H9 (cell line): ENCODE measurements around the gene MOV10. TPM values are rescaled to one million over a fixed set of nuclear protein-coding genes. Genes with fewer than 3 reads are reported as not detected.

ENCODE experiments used
- DNase-seq: peaks from one replicate; pipeline ENCODE4 v3.0.0-alpha.2; 2017
- H2AFZ ChIP-seq: one replicate; pipeline ENCODE4 v1.6.1; 2013; ENCODE audit warnings: mild to moderate bottlenecking, low read length, control low read depth, moderate library complexity
- H2AK5ac ChIP-seq: 2 replicates; pipeline ENCODE4 v1.6.1; 2013; ENCODE audit warnings: low read length, control low read depth, mixed read lengths; ENCODE audit not compliant: insufficient read length
- H2BK120ac ChIP-seq: one replicate; pipeline ENCODE4 v1.6.1; 2013; ENCODE audit warnings: low read depth, mild to moderate bottlenecking, low read length, control low read depth, inconsistent platforms; ENCODE audit not compliant: poor library complexity, severe bottlenecking
- H2BK12ac ChIP-seq: 2 replicates; pipeline ENCODE4 v1.6.1; 2013; ENCODE audit warnings: low read length, control low read depth, mixed read lengths, low read depth; ENCODE audit not compliant: insufficient read length
- H2BK15ac ChIP-seq: 2 replicates; pipeline ENCODE4 v1.6.1; 2013; ENCODE audit warnings: low read depth, low read length, control low read depth
- H2BK20ac ChIP-seq: one replicate; pipeline ENCODE4 v1.6.1; 2013; ENCODE audit warnings: low read depth, mild to moderate bottlenecking, low read length, control low read depth, inconsistent platforms; ENCODE audit not compliant: poor library complexity, severe bottlenecking
- H2BK5ac ChIP-seq: 2 replicates; pipeline ENCODE4 v1.6.1; 2013; ENCODE audit warnings: low read length, control low read depth, mixed read lengths; ENCODE audit not compliant: insufficient read length
- H3K14ac ChIP-seq: 2 replicates; pipeline ENCODE4 v1.6.1; 2013; ENCODE audit warnings: low read length, control low read depth; ENCODE audit not compliant: insufficient read depth
- H3K18ac ChIP-seq: 2 replicates; pipeline ENCODE4 v1.6.1; 2013; ENCODE audit warnings: low read depth, mild to moderate bottlenecking, mixed read lengths, low read length, control low read depth; ENCODE audit not compliant: insufficient read length
- H3K23ac ChIP-seq: 2 replicates; pipeline ENCODE4 v1.6.1; 2013; ENCODE audit warnings: low read length, control low read depth, mixed read lengths, low read depth; ENCODE audit not compliant: insufficient read length
- H3K23me2 ChIP-seq: 2 replicates; pipeline ENCODE4 v1.6.1; 2013; ENCODE audit warnings: low read depth, mild to moderate bottlenecking, mixed read lengths, low read length, control low read depth; ENCODE audit not compliant: insufficient read length, poor library complexity, severe bottlenecking
- H3K27ac ChIP-seq: 2 replicates; pipeline ENCODE4 v1.5.1; 2013; ENCODE audit warnings: low read length, control low read depth, mixed read lengths, low read depth; ENCODE audit not compliant: insufficient read length
- H3K27me3 ChIP-seq: 2 replicates; pipeline ENCODE4 v1.6.1; 2013; ENCODE audit warnings: low read length, control low read depth, inconsistent platforms; ENCODE audit not compliant: insufficient read depth
- H3K4ac ChIP-seq: 2 replicates; pipeline ENCODE4 v1.6.1; 2013; ENCODE audit warnings: low read depth, mild to moderate bottlenecking, control low read depth, inconsistent platforms, low read length, moderate library complexity
- H3K4me1 ChIP-seq: 2 replicates; pipeline ENCODE4 v1.6.1; 2013; ENCODE audit warnings: low read length, control low read depth, inconsistent platforms; ENCODE audit not compliant: insufficient read depth
- H3K4me2 ChIP-seq: 2 replicates; pipeline ENCODE4 v1.6.1; 2013; ENCODE audit warnings: low read length, control low read depth, mixed read lengths; ENCODE audit not compliant: insufficient read length, insufficient read depth
- H3K56ac ChIP-seq: 2 replicates; pipeline ENCODE4 v1.6.1; 2013; ENCODE audit warnings: low read depth, mild to moderate bottlenecking, mixed read lengths, low read length, control low read depth; ENCODE audit not compliant: insufficient read length
- H3K79me1 ChIP-seq: 2 replicates; pipeline ENCODE4 v1.6.1; 2013; ENCODE audit warnings: low read depth, mild to moderate bottlenecking, moderate library complexity, low read length, control low read depth, inconsistent platforms; ENCODE audit not compliant: insufficient read depth, poor library complexity, severe bottlenecking
- H3K79me2 ChIP-seq: 2 replicates; pipeline ENCODE4 v1.6.1; 2013; ENCODE audit warnings: low read length, control low read depth, inconsistent platforms; ENCODE audit not compliant: insufficient read depth
- H3K9ac ChIP-seq: 2 replicates; pipeline ENCODE4 v1.6.1; 2013; ENCODE audit warnings: low read length, control low read depth, mixed read lengths; ENCODE audit not compliant: insufficient read length; ENCODE audit errors: extremely low read depth
- H3K9me3 ChIP-seq: one replicate; pipeline ENCODE4 v1.6.1; 2013; ENCODE audit warnings: low read depth, low read length, inconsistent platforms; ENCODE audit not compliant: control insufficient read depth
- H3T11ph ChIP-seq: one replicate; pipeline ENCODE4 v1.6.1; 2013; ENCODE audit warnings: mild to moderate bottlenecking, low read length, control low read depth, inconsistent platforms
- H4K20me1 ChIP-seq: one replicate; pipeline ENCODE4 v1.6.1; 2013; ENCODE audit not compliant: control insufficient read depth, insufficient read length, insufficient read depth
- H4K5ac ChIP-seq: 2 replicates; pipeline ENCODE4 v1.6.1; 2013; ENCODE audit warnings: low read depth, mild to moderate bottlenecking, mixed read lengths, low read length, control low read depth; ENCODE audit not compliant: insufficient read length
- H4K8ac ChIP-seq: replicated peaks from 2 replicates; pipeline ENCODE4 v1.6.1; 2013; ENCODE audit warnings: low read length, control low read depth, mixed read lengths, low read depth; ENCODE audit not compliant: insufficient read length
- H4K91ac ChIP-seq: 2 replicates; pipeline ENCODE4 v1.6.1; 2013; ENCODE audit warnings: low read depth, mild to moderate bottlenecking, moderate library complexity, mixed read lengths, low read length, control low read depth; ENCODE audit not compliant: insufficient read length
- H3K27ac Mint-ChIP-seq, 3 experiments: 2 replicates in 2 of 3; 3 replicates in 1 of 3; pipeline ENCODE4 v1.8.0; 2020 to 2021; ENCODE audit warnings: mixed read lengths in 3 of 3, mild to moderate bottlenecking in 1 of 3, moderate library complexity in 1 of 3
- H3K27me3 Mint-ChIP-seq: 2 replicates; pipeline ENCODE4 v1.8.0; 2021; ENCODE audit warnings: low read depth, mild to moderate bottlenecking, moderate library complexity, mixed read lengths
- H3K36me3 Mint-ChIP-seq, 3 experiments: 2 replicates in 2 of 3; 3 replicates in 1 of 3; pipeline ENCODE4 v1.8.0; 2020 to 2021; ENCODE audit warnings: low read depth in 3 of 3, mixed read lengths in 3 of 3; ENCODE audit not compliant: insufficient read depth in 1 of 3
- H3K4me1 Mint-ChIP-seq, 2 experiments: 2 replicates each; pipeline ENCODE4 v1.8.0; 2020; ENCODE audit warnings: mixed read lengths in 2 of 2
- H3K4me3 Mint-ChIP-seq, 2 experiments: 2 replicates in 1 of 2; 3 replicates in 1 of 2; pipeline ENCODE4 v1.8.0; 2020 to 2021; ENCODE audit warnings: mild to moderate bottlenecking in 2 of 2, mixed read lengths in 2 of 2, moderate library complexity in 1 of 2
- H3K9me3 Mint-ChIP-seq, 2 experiments: 2 replicates in 1 of 2; 3 replicates in 1 of 2; pipeline ENCODE4 v1.8.0; 2020; ENCODE audit warnings: mild to moderate bottlenecking in 2 of 2, mixed read lengths in 2 of 2, moderate library complexity in 1 of 2
- WGBS: extraction: QIAGEN DNeasy Blood & Tissue Kit; methylation state at CpG from one replicate; pipeline ENCODE4 v1.1.7; 2013; ENCODE audit warnings: missing lambda C conversion rate, low lambda C conversion rate, mixed read lengths; ENCODE audit not compliant: insufficient read length; ENCODE audit errors: extremely low coverage; 5-methylcytosine and 5-hydroxymethylcytosine counted together
- total RNA-seq: library from RNA; stranded (reverse); gene quantifications from 2 replicates; pipeline ENCODE4 v1.2.1, GENCODE V29; 2021
- TF ChIP-seq, protein P1 (sequence below): fragments of 200-600 bp; sonication (generic); conservative IDR thresholded peaks from 3 replicates; pipeline ENCODE4 v1.8.0; 2021; ENCODE audit warnings: antibody characterized with exemption, mild to moderate bottlenecking

The MOV10 gene
- total RNA-seq, 1 experiment from 2014 or later: 77.8 TPM

DNA sequence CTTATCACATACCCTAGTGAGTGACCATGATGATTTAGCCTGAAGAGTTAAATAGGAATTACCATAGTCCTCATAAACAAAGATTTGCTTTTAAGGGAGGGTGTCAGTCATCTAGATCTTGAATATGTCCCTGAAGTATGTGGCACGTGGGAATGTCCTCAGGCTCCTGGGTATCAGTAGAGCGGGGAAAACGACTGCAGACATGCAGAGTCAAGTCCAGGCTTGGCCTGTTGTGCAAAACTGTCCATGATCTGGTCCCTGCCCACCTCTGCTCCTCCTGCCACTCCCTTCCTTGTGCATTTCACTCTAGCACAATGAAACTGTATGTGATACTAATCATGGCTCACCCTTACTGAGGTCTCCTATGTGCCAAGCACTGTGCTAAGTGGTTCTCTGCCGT, 12.9 kb downstream of the MOV10 start:
- no peak overlapping the region for H2BK5ac ChIP-seq
- no peaks in the 10 kb centered on the region for H4K20me1 ChIP-seq
- DNase-seq: no peak
- H3K79me2 ChIP-seq: no peaks in the 10 kb centered on the region
- H3K4me1 Mint-ChIP-seq: peaks cover 12 to 13% of the 10 kb centered on the region in 2 experiments
- H3K4ac ChIP-seq: no peak overlapping the region
- H2BK120ac ChIP-seq: no peak overlapping the region
- H3K23ac ChIP-seq: no peak overlapping the region
- no peak overlapping the region for H2BK15ac ChIP-seq
- no CpG with 5 or more reads among the region's 4 CpGs for WGBS
- no peak overlapping the region for H3K14ac ChIP-seq
- no peak overlapping the region for H2BK12ac ChIP-seq
- TF ChIP-seq, protein P1, sequence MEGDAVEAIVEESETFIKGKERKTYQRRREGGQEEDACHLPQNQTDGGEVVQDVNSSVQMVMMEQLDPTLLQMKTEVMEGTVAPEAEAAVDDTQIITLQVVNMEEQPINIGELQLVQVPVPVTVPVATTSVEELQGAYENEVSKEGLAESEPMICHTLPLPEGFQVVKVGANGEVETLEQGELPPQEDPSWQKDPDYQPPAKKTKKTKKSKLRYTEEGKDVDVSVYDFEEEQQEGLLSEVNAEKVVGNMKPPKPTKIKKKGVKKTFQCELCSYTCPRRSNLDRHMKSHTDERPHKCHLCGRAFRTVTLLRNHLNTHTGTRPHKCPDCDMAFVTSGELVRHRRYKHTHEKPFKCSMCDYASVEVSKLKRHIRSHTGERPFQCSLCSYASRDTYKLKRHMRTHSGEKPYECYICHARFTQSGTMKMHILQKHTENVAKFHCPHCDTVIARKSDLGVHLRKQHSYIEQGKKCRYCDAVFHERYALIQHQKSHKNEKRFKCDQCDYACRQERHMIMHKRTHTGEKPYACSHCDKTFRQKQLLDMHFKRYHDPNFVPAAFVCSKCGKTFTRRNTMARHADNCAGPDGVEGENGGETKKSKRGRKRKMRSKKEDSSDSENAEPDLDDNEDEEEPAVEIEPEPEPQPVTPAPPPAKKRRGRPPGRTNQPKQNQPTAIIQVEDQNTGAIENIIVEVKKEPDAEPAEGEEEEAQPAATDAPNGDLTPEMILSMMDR: no peak
- no peaks in the 10 kb centered on the region for H3K4me1 ChIP-seq
- no peak overlapping the region for H3K4me2 ChIP-seq
- no peaks in the 10 kb centered on the region for H3K23me2 ChIP-seq
- no peak overlapping the region for H3K56ac ChIP-seq
- no peaks in the 10 kb centered on the region for H3K27me3 ChIP-seq
- no peaks in the 10 kb centered on the region for H3K9me3 ChIP-seq
- no peaks in the 10 kb centered on the region for H3K27me3 Mint-ChIP-seq
- H4K91ac ChIP-seq: no peak overlapping the region
- no peak overlapping the region for H3K4me3 Mint-ChIP-seq
- no peak overlapping the region for H2AFZ ChIP-seq
- H2BK20ac ChIP-seq: no peak overlapping the region
- no peak overlapping the region for H4K8ac ChIP-seq
- H3K36me3 Mint-ChIP-seq: peaks cover 10 to 33% (median 27%) of the 10 kb centered on the region in 3 experiments; a peak in 6 of 7 replicates
- no peak overlapping the region for H3K18ac ChIP-seq
- no peak overlapping the region for H4K5ac ChIP-seq
- H3K9ac ChIP-seq: no peak overlapping the region
- H3K9me3 Mint-ChIP-seq: no peaks in the 10 kb centered on the region
- H3K27ac ChIP-seq: no peak overlapping the region
- H2AK5ac ChIP-seq: no peak overlapping the region
- no peaks in the 10 kb centered on the region for H3K79me1 ChIP-seq
- no peak overlapping the region for H3K27ac Mint-ChIP-seq
- H3T11ph ChIP-seq: no peak overlapping the region
